ENCODE data around the gene CDKL5. TPM values are rescaled to one million over a fixed set of nuclear protein-coding genes. Genes with fewer than 3 reads are reported as not detected.

CDKL5 gene
- total RNA-seq, 1 donor = 3.7 TPM

DNA sequence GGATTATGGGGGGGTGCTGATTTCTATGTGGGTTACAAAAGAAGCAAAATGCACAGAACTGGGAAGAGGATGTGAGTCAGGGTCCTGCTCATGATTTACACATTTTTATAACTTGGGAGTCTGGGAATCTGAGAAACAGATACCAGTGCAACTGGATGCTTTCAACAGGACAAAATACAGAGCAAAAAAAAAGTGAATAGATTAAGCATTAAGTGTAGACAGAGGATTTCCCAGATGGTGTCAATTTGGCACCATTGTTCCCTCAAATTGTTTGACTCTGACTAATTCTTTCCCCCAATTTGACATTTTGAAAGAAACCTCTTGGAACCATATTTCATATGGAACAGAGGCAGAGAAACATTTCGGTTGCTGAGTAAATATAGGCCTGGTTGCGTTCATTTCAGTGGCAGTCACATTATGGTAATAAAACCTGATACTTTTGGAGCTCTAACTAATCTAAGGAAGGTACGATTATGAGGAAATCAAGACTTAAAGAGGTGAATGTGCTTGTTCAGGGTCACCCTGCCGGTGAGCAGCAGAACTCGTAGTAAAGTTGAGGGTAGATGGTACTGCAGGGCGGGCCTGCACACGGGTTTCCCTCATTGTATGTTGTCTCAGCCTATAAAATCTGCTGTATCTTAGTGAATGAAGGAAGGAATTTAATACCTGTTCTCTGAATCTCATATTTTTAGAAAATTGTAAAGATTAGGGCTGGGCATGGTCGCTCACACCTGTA, 18.7 kb upstream of the CDKL5 start:
- TF ChIP-seq, protein P1, sequence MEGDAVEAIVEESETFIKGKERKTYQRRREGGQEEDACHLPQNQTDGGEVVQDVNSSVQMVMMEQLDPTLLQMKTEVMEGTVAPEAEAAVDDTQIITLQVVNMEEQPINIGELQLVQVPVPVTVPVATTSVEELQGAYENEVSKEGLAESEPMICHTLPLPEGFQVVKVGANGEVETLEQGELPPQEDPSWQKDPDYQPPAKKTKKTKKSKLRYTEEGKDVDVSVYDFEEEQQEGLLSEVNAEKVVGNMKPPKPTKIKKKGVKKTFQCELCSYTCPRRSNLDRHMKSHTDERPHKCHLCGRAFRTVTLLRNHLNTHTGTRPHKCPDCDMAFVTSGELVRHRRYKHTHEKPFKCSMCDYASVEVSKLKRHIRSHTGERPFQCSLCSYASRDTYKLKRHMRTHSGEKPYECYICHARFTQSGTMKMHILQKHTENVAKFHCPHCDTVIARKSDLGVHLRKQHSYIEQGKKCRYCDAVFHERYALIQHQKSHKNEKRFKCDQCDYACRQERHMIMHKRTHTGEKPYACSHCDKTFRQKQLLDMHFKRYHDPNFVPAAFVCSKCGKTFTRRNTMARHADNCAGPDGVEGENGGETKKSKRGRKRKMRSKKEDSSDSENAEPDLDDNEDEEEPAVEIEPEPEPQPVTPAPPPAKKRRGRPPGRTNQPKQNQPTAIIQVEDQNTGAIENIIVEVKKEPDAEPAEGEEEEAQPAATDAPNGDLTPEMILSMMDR (IDR thresholded peaks at IDR 0.05; ENCODE audit: insufficient read depth, low read length) = no peak
- no peak overlapping the region for H3K4me3 ChIP-seq (ENCODE audit: low read depth, low read length)
- peak; percentile 35 for DNase-seq (ENCODE audit: low read depth)

DNA sequence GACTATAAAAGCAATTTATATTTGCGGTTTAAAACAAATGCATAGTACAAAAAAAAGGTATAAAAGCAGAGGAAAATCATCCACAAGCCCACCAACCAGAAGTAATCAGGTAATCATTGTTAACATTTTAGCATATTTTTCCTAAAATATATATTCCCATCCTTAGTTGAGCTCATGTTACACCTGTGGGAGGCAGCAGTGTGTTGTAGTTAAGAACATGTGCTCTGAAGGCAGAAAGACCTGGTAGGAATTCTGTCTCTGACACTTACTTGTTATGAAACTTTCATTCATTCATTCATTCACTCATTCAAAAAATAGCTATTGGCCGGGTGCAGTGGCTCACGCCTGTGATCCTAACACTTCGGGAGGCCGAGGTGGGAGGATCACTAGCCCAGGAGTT, 15.4 kb upstream of the CDKL5 start:
- DNase-seq (ENCODE audit: low read depth) = peak; percentile 59
- no peak overlapping the region for H3K4me3 ChIP-seq (ENCODE audit: low read depth, low read length)
- TF ChIP-seq, protein P1 (IDR thresholded peaks at IDR 0.05; ENCODE audit: insufficient read depth, low read length) = peak; percentile 38

DNA sequence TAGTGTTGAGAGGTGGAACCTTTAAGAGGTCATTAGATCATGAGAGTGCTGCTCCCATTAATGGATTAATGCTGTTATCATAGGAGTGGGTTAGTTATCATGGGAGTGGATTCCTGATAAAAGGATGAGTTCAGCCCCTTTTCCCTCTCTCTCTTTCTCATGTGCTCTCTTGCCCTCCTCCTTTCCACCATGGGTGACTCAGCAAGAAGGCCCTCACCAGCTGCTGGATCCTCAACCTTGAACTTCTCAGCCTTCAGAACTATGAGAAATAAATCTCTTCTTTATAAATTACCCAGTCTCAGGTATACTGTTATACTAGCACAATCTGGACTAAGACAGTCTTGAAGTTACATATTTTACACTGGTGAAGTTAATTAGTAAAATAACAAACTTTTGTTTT, 10.0 kb upstream of the CDKL5 start:
- no peak overlapping the region for H3K4me3 ChIP-seq (ENCODE audit: low read depth, low read length)
- TF ChIP-seq, protein P1 (IDR thresholded peaks at IDR 0.05; ENCODE audit: insufficient read depth, low read length) = no peak
- DNase-seq (ENCODE audit: low read depth) = no peak

DNA sequence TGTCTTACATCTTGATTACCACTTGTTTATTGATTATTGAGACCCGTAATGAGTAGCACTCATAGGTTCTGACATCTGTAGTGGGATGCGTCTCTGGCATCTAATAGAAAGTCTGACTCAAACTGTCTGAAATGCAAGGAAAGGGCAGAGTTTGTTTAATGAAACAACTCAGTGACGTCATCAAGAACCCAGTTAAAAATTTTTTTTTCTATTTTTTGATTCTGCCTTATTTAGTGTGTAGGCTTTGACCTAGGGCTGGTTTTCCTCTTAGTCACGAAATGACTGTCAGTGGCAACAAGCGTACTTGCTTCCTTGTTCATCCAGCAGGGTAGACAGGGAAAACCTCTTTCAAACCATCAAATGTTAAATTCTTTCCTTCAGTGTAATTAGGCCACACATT, 3.1 kb upstream of the CDKL5 start:
- no peak overlapping the region for H3K4me3 ChIP-seq (ENCODE audit: low read depth, low read length)
- TF ChIP-seq, protein P1 (IDR thresholded peaks at IDR 0.05; ENCODE audit: insufficient read depth, low read length) = no peak
- DNase-seq (ENCODE audit: low read depth) = peak; percentile 68

DNA sequence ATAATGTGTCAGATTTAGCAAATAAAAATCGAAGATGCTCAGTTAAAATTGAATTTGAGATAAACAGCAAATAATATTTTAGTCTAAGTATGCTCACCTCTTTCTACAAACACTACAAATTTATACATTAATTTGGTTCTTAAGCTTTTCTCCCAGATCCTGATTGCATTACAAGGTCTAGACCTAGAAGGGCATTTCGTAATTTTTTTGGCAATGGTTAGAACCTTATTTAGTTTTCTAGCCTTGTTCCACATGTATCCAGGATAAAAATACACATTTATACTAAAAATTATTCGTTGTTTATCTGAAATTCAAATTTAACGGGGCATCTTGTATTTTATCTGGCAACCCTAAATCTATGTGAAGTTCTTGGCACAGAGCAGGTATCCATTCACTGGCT, 2.5 kb upstream of the CDKL5 start:
- TF ChIP-seq, protein P1 (IDR thresholded peaks at IDR 0.05; ENCODE audit: insufficient read depth, low read length) = no peak
- DNase-seq (ENCODE audit: low read depth) = peak; percentile 46
- no peak overlapping the region for H3K4me3 ChIP-seq (ENCODE audit: low read depth, low read length)

DNA sequence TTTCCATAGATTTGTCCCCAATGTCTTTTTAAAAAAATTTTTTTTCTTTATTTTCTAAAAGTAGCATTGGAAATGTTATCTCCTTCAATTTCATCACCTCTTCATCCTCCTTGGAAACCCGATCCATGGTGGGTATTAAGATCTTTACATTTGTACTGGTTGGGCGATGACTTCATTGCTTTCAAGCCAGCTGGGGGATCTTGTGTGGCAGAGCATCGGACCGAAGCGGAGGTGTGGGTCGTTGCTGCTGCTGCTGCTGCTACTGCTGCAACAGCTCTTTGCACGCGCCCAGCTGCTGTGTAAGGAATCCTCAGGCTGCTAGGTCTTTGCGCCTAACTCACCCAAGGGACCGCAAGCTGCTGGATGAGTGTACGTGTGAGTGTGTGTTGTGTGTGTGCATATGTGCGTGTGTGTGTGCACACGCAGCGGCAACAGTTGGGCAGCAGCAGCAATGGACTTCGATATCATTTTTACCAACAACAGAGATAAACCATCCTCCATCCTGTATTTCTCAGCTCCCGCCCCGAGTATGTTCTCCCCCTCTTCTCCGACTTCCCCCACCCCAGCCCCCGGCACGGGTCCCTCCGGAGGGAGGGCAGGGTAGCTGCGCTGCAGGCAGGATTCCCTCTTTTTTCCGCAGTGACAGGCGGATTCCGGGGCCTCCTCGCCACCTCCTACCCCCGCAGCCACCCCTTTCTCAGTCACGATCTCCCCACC, 768 bp upstream of the CDKL5 start:
- peak; percentile 23 for DNase-seq (ENCODE audit: low read depth)
- TF ChIP-seq, protein P1 (IDR thresholded peaks at IDR 0.05; ENCODE audit: insufficient read depth, low read length) = no peak

More for the DNA sequence above, 768 bp upstream of the CDKL5 start:
- H3K4me3 ChIP-seq (ENCODE audit: low read depth, low read length) = peak overlapping the region; percentile 67
